Uterine smooth muscle cell (primary cell): Measurements from ENCODE around the gene VSTM4. TPM values are rescaled to one million over a fixed set of nuclear protein-coding genes. Genes with fewer than 3 reads are reported as not detected.

Source experiments
- total RNA-seq: library from RNA; depleted of rRNA; stranded (reverse); fragments of >200 nt; gene quantifications from 2 replicates; pipeline ENCODE4 v1.2.3, GENCODE V29; 2014

The VSTM4 gene
- total RNA-seq = 1.1 and 2.2 TPM in 2 replicates

DNA sequence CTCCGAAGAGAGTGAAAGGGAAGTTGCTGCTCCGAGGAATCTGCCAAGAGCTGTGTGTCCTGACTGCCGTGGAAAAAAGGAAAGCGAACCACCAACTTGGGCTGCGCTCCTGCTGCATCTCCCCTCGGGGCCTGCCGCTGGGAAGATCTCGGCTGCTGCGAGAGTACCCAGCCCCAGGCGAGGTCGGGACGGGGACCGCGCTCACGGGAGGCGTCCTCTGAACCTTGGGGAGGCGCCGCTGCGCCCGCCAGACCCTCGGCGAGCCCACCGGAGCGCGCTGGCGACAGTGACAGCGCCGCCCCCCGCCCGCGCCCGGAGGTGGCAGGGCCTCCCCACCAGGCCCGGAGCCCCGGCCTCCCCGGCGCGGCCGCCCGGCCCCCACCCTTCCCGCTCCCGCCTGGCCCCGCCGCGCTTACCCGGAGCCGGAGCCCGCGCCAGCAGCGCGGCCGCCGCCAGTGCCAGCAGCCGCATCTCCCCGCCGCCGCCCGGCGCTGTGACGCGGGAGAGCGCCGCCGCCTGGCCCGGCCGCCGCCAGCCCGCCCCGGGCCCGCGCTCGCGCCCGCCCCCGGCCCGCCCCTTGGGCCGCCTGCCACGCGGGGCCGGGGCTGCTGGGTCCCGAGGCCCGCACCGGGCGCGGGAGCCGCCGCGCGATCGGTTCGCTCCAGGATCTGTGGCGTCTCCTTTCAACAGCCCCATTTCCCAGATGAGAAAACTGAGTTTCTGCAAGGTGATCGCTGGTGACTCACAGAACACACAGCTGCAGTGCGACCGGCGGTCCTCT is at the start of gene VSTM4:
Gene VSTM4, minus strand, starts transcription at position 508 of the 781 bp plus-strand sequence. Its CDS starts 37 bp downstream, at position 471.

GRCh38 chr10:49133706-49134248 is 18.5 kb upstream of the VSTM4 start, which contains the start of gene FAM170B:
TSS of gene FAM170B (minus strand) at chr10:49134021. CDS start at chr10:49133918, 103 bp downstream.

Other genes with a start within 250 kb of the VSTM4 start
- gene LRRC18, start 175.7 kb downstream of the VSTM4 start, total RNA-seq = not detected in 2 replicates
- not detected in 2 replicates for gene FAM170B, start 18.5 kb upstream of the VSTM4 start, total RNA-seq
- not detected in 2 replicates for gene TMEM273, start 72.9 kb upstream of the VSTM4 start, total RNA-seq
- gene C10orf71, start 183.6 kb upstream of the VSTM4 start, total RNA-seq = under 0.01 TPM in 1 of 2 replicates, not detected in the other